H9 (cell line): ENCODE measurements around the gene MOV10L1. TPM values are rescaled to one million over a fixed set of nuclear protein-coding genes. Genes with fewer than 3 reads are reported as not detected.

ENCODE experiments used
- DNase-seq: peaks from one replicate; pipeline ENCODE4 v3.0.0-alpha.2; 2017
- H2AFZ ChIP-seq: one replicate; pipeline ENCODE4 v1.6.1; 2013; ENCODE audit warnings: mild to moderate bottlenecking, low read length, control low read depth, moderate library complexity
- H2AK5ac ChIP-seq: 2 replicates; pipeline ENCODE4 v1.6.1; 2013; ENCODE audit warnings: low read length, control low read depth, mixed read lengths; ENCODE audit not compliant: insufficient read length
- H2BK120ac ChIP-seq: one replicate; pipeline ENCODE4 v1.6.1; 2013; ENCODE audit warnings: low read depth, mild to moderate bottlenecking, low read length, control low read depth, inconsistent platforms; ENCODE audit not compliant: poor library complexity, severe bottlenecking
- H2BK12ac ChIP-seq: 2 replicates; pipeline ENCODE4 v1.6.1; 2013; ENCODE audit warnings: low read length, control low read depth, mixed read lengths, low read depth; ENCODE audit not compliant: insufficient read length
- H2BK15ac ChIP-seq: 2 replicates; pipeline ENCODE4 v1.6.1; 2013; ENCODE audit warnings: low read depth, low read length, control low read depth
- H2BK20ac ChIP-seq: one replicate; pipeline ENCODE4 v1.6.1; 2013; ENCODE audit warnings: low read depth, mild to moderate bottlenecking, low read length, control low read depth, inconsistent platforms; ENCODE audit not compliant: poor library complexity, severe bottlenecking
- H2BK5ac ChIP-seq: 2 replicates; pipeline ENCODE4 v1.6.1; 2013; ENCODE audit warnings: low read length, control low read depth, mixed read lengths; ENCODE audit not compliant: insufficient read length
- H3K14ac ChIP-seq: 2 replicates; pipeline ENCODE4 v1.6.1; 2013; ENCODE audit warnings: low read length, control low read depth; ENCODE audit not compliant: insufficient read depth
- H3K18ac ChIP-seq: 2 replicates; pipeline ENCODE4 v1.6.1; 2013; ENCODE audit warnings: low read depth, mild to moderate bottlenecking, mixed read lengths, low read length, control low read depth; ENCODE audit not compliant: insufficient read length
- H3K23ac ChIP-seq: 2 replicates; pipeline ENCODE4 v1.6.1; 2013; ENCODE audit warnings: low read length, control low read depth, mixed read lengths, low read depth; ENCODE audit not compliant: insufficient read length
- H3K23me2 ChIP-seq: 2 replicates; pipeline ENCODE4 v1.6.1; 2013; ENCODE audit warnings: low read depth, mild to moderate bottlenecking, mixed read lengths, low read length, control low read depth; ENCODE audit not compliant: insufficient read length, poor library complexity, severe bottlenecking
- H3K27ac ChIP-seq: 2 replicates; pipeline ENCODE4 v1.5.1; 2013; ENCODE audit warnings: low read length, control low read depth, mixed read lengths, low read depth; ENCODE audit not compliant: insufficient read length
- H3K27me3 ChIP-seq: 2 replicates; pipeline ENCODE4 v1.6.1; 2013; ENCODE audit warnings: low read length, control low read depth, inconsistent platforms; ENCODE audit not compliant: insufficient read depth
- H3K4ac ChIP-seq: 2 replicates; pipeline ENCODE4 v1.6.1; 2013; ENCODE audit warnings: low read depth, mild to moderate bottlenecking, control low read depth, inconsistent platforms, low read length, moderate library complexity
- H3K4me1 ChIP-seq: 2 replicates; pipeline ENCODE4 v1.6.1; 2013; ENCODE audit warnings: low read length, control low read depth, inconsistent platforms; ENCODE audit not compliant: insufficient read depth
- H3K4me2 ChIP-seq: 2 replicates; pipeline ENCODE4 v1.6.1; 2013; ENCODE audit warnings: low read length, control low read depth, mixed read lengths; ENCODE audit not compliant: insufficient read length, insufficient read depth
- H3K56ac ChIP-seq: 2 replicates; pipeline ENCODE4 v1.6.1; 2013; ENCODE audit warnings: low read depth, mild to moderate bottlenecking, mixed read lengths, low read length, control low read depth; ENCODE audit not compliant: insufficient read length
- H3K79me1 ChIP-seq: 2 replicates; pipeline ENCODE4 v1.6.1; 2013; ENCODE audit warnings: low read depth, mild to moderate bottlenecking, moderate library complexity, low read length, control low read depth, inconsistent platforms; ENCODE audit not compliant: insufficient read depth, poor library complexity, severe bottlenecking
- H3K79me2 ChIP-seq: 2 replicates; pipeline ENCODE4 v1.6.1; 2013; ENCODE audit warnings: low read length, control low read depth, inconsistent platforms; ENCODE audit not compliant: insufficient read depth
- H3K9ac ChIP-seq: 2 replicates; pipeline ENCODE4 v1.6.1; 2013; ENCODE audit warnings: low read length, control low read depth, mixed read lengths; ENCODE audit not compliant: insufficient read length; ENCODE audit errors: extremely low read depth
- H3K9me3 ChIP-seq: one replicate; pipeline ENCODE4 v1.6.1; 2013; ENCODE audit warnings: low read depth, low read length, inconsistent platforms; ENCODE audit not compliant: control insufficient read depth
- H3T11ph ChIP-seq: one replicate; pipeline ENCODE4 v1.6.1; 2013; ENCODE audit warnings: mild to moderate bottlenecking, low read length, control low read depth, inconsistent platforms
- H4K20me1 ChIP-seq: one replicate; pipeline ENCODE4 v1.6.1; 2013; ENCODE audit not compliant: control insufficient read depth, insufficient read length, insufficient read depth
- H4K5ac ChIP-seq: 2 replicates; pipeline ENCODE4 v1.6.1; 2013; ENCODE audit warnings: low read depth, mild to moderate bottlenecking, mixed read lengths, low read length, control low read depth; ENCODE audit not compliant: insufficient read length
- H4K8ac ChIP-seq: replicated peaks from 2 replicates; pipeline ENCODE4 v1.6.1; 2013; ENCODE audit warnings: low read length, control low read depth, mixed read lengths, low read depth; ENCODE audit not compliant: insufficient read length
- H4K91ac ChIP-seq: 2 replicates; pipeline ENCODE4 v1.6.1; 2013; ENCODE audit warnings: low read depth, mild to moderate bottlenecking, moderate library complexity, mixed read lengths, low read length, control low read depth; ENCODE audit not compliant: insufficient read length
- H3K27ac Mint-ChIP-seq, 3 experiments: 2 replicates in 2 of 3; 3 replicates in 1 of 3; pipeline ENCODE4 v1.8.0; 2020 to 2021; ENCODE audit warnings: mixed read lengths in 3 of 3, mild to moderate bottlenecking in 1 of 3, moderate library complexity in 1 of 3
- H3K27me3 Mint-ChIP-seq: 2 replicates; pipeline ENCODE4 v1.8.0; 2021; ENCODE audit warnings: low read depth, mild to moderate bottlenecking, moderate library complexity, mixed read lengths
- H3K36me3 Mint-ChIP-seq, 3 experiments: 2 replicates in 2 of 3; 3 replicates in 1 of 3; pipeline ENCODE4 v1.8.0; 2020 to 2021; ENCODE audit warnings: low read depth in 3 of 3, mixed read lengths in 3 of 3; ENCODE audit not compliant: insufficient read depth in 1 of 3
- H3K4me1 Mint-ChIP-seq, 2 experiments: 2 replicates each; pipeline ENCODE4 v1.8.0; 2020; ENCODE audit warnings: mixed read lengths in 2 of 2
- H3K4me3 Mint-ChIP-seq, 2 experiments: 2 replicates in 1 of 2; 3 replicates in 1 of 2; pipeline ENCODE4 v1.8.0; 2020 to 2021; ENCODE audit warnings: mild to moderate bottlenecking in 2 of 2, mixed read lengths in 2 of 2, moderate library complexity in 1 of 2
- H3K9me3 Mint-ChIP-seq, 2 experiments: 2 replicates in 1 of 2; 3 replicates in 1 of 2; pipeline ENCODE4 v1.8.0; 2020; ENCODE audit warnings: mild to moderate bottlenecking in 2 of 2, mixed read lengths in 2 of 2, moderate library complexity in 1 of 2
- CTCF ChIP-seq: fragments of 200-600 bp; sonication (generic); conservative IDR thresholded peaks from 3 replicates; pipeline ENCODE4 v1.8.0; 2021; ENCODE audit warnings: antibody characterized with exemption, mild to moderate bottlenecking
- WGBS: extraction: QIAGEN DNeasy Blood & Tissue Kit; methylation state at CpG from one replicate; pipeline ENCODE4 v1.1.7; 2013; ENCODE audit warnings: missing lambda C conversion rate, low lambda C conversion rate, mixed read lengths; ENCODE audit not compliant: insufficient read length; ENCODE audit errors: extremely low coverage; 5-methylcytosine and 5-hydroxymethylcytosine counted together
- total RNA-seq: library from RNA; stranded (reverse); gene quantifications from 2 replicates; pipeline ENCODE4 v1.2.1, GENCODE V29; 2021

The MOV10L1 gene
- total RNA-seq, 1 experiment from 2014 or later = not detected

GRCh38 chr22:50091092-50091768 lies 1.4 kb downstream of the MOV10L1 start:
- no peaks in the 10 kb centered on the region for H3K9me3 ChIP-seq
- no peak overlapping the region for H2BK20ac ChIP-seq
- no peak overlapping the region for H3K27ac Mint-ChIP-seq
- no peak overlapping the region for H3K56ac ChIP-seq
- H2BK120ac ChIP-seq = no peak overlapping the region
- H3K9ac ChIP-seq = no peak overlapping the region
- no peak overlapping the region for H4K5ac ChIP-seq
- no peak overlapping the region for H3K4me3 Mint-ChIP-seq
- H2BK15ac ChIP-seq = no peak overlapping the region
- no peak overlapping the region for H2AFZ ChIP-seq
- H3K27me3 ChIP-seq = 0 out of 2 replicates have a peak, but pooled peaks cover 2% of the 10 kb centered on the region
- H3K23me2 ChIP-seq = no peaks in the 10 kb centered on the region
- H3K18ac ChIP-seq = no peak overlapping the region
- no peak for DNase-seq
- H3T11ph ChIP-seq = no peak overlapping the region
- no peak overlapping the region for H3K27ac ChIP-seq
- H3K4me2 ChIP-seq = no peak overlapping the region
- H2BK12ac ChIP-seq = no peak overlapping the region
- no peak overlapping the region for H4K8ac ChIP-seq
- no peaks in the 10 kb centered on the region for H3K79me1 ChIP-seq
- H3K14ac ChIP-seq = no peak overlapping the region
- WGBS = no CpG with 5 or more reads among the region's 29 CpGs
- H3K9me3 Mint-ChIP-seq = peaks cover 3 to 14% of the 10 kb centered on the region in 2 experiments; a peak in 3 of 5 replicates
- H3K4me1 ChIP-seq = no peaks in the 10 kb centered on the region
- no peak for TF ChIP-seq CTCF
- no peaks in the 10 kb centered on the region for H4K20me1 ChIP-seq
- H3K4ac ChIP-seq = no peak overlapping the region
- no peak overlapping the region for H2AK5ac ChIP-seq
- no peaks in the 10 kb centered on the region for H3K4me1 Mint-ChIP-seq
- H4K91ac ChIP-seq = no peak overlapping the region
- peaks cover 18% of the 10 kb centered on the region for H3K27me3 Mint-ChIP-seq
- H2BK5ac ChIP-seq = no peak overlapping the region
- H3K36me3 Mint-ChIP-seq = peaks cover 0 to 2% (median 0%) of the 10 kb centered on the region in 3 experiments; a peak in 1 of 7 replicates
- no peak overlapping the region for H3K23ac ChIP-seq
- H3K79me2 ChIP-seq = no peaks in the 10 kb centered on the region
